ENCODE measurements around the gene MYO3B.
"Not testable (repeated sequence)": the region's sequence is repeated elsewhere in the genome, so short reads cannot be mapped to it uniquely, and the experiment has no call there.

MYO3B gene

GRCh38 chr2:170669909-170670308 lies 492.0 kb downstream of the MYO3B start:
- in situ Hi-C loops (cut with HindIII; ENCODE audit: low sequenced_read_pairs) = no loop called here

- in situ Hi-C loops (cut with HindIII; ENCODE audit: low sequenced_read_pairs) = no loop called here
Observed at GRCh38 chr2:170670651-170671050, 492.7 kb downstream of the MYO3B start.

- in situ Hi-C loops (cut with HindIII; ENCODE audit: low sequenced_read_pairs) = no loop called here
Observed at GRCh38 chr2:170671079-170671478, 493.1 kb downstream of the MYO3B start.

DNA sequence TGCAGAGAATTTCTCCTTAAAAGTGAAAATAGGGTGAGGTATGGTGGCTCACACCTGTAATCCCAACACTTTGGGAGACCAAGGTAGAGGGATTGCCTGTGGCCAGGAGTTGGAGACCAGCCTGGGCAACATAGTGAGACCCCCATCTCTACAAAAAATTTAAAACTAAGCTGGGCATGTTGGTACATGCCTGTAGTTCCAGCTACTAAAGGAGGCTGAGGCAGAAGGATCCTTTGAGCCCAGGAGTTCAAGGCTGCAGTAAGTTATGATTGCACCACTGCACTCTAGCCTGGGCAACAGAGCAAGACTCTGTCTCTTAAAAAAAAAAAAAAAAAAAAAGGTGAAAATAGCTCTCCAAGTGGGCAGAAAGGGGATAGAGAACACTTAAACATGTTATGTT lies 496.3 kb downstream of the MYO3B start:
- in situ Hi-C loops (cut with HindIII; ENCODE audit: low sequenced_read_pairs) = not testable (repeated sequence)

GRCh38 chr2:170675701-170676100 lies 497.8 kb downstream of the MYO3B start:
- in situ Hi-C loops (cut with HindIII; ENCODE audit: low sequenced_read_pairs) = no loop called here

DNA sequence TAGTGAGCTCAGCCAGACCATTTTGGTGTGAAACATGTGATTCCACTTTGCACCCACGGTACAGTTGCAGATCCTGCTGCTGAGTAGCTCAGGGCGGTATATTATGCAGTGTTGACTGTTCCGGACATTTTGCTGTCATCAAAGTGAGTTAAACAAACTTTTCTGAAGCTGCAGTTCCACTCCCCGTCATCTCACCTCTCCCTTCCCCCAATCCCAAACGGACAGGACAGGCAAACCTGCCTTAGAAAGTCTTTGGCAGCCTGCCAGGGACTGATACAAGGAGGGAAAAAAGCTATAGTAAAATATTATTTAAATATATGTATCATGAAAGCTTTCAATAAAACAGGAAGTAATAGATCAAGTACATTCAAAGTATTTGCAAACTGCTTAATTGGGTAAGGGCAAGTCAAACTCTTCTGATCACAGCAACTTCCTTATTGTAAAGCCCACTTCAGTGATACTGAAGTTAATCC lies 501.7 kb downstream of the MYO3B start:
- in situ Hi-C loops (cut with HindIII; ENCODE audit: low sequenced_read_pairs) = no loop called here

- in situ Hi-C loops (cut with HindIII; ENCODE audit: low sequenced_read_pairs) = no loop called here
Observed at GRCh38 chr2:170680172-170680941, 502.4 kb downstream of the MYO3B start.

DNA sequence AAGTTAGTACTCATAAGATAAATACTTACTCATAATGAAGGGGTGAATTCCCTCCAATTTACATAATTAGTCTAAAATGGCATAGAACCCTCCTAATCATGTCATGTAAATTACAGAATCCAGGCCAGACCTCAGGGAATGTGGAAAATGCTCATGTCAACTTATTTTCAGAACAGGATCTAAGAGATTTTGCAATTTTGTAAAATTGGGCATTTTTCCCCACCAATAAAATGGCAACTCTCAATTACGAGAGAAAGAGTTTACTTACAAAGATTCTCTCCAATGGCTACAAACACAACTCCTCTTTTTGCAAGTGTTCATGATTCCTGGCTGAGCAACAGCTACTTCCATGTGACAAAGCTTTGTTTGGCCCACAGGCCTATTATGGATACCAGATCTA lies 503.4 kb downstream of the MYO3B start:
- in situ Hi-C loops (cut with HindIII; ENCODE audit: low sequenced_read_pairs) = no loop called here

GRCh38 chr2:170685591-170685990 lies 507.6 kb downstream of the MYO3B start:
- in situ Hi-C loops (cut with HindIII; ENCODE audit: low sequenced_read_pairs) = no loop called here

- in situ Hi-C loops (cut with HindIII; ENCODE audit: low sequenced_read_pairs) = no loop called here
Observed at GRCh38 chr2:170689481-170689880, 511.5 kb downstream of the MYO3B start.

GRCh38 chr2:170690640-170691039 lies 512.7 kb downstream of the MYO3B start:
- in situ Hi-C loops (cut with HindIII; ENCODE audit: low sequenced_read_pairs) = no loop called here

DNA sequence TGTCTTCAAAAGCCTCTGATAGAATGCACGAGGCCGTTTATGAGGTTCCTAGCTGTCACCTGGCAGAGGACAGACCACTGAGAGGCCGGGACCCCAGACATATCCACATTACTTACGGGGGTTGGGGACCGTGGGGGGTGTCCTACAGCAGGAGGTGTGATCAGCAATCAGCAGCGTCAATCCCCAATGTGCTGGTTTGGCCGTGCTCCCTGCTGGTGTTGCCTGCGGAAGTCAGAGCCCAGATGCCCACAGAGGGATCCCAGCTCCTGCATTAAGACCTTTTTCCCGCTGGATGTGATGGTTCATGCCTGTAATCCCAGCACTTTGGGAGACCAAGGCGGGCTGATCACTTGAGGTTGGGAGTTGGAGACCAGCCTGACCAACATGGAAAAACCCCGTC lies 516.4 kb downstream of the MYO3B start:
- in situ Hi-C loops (cut with HindIII; ENCODE audit: low sequenced_read_pairs) = no loop called here

DNA sequence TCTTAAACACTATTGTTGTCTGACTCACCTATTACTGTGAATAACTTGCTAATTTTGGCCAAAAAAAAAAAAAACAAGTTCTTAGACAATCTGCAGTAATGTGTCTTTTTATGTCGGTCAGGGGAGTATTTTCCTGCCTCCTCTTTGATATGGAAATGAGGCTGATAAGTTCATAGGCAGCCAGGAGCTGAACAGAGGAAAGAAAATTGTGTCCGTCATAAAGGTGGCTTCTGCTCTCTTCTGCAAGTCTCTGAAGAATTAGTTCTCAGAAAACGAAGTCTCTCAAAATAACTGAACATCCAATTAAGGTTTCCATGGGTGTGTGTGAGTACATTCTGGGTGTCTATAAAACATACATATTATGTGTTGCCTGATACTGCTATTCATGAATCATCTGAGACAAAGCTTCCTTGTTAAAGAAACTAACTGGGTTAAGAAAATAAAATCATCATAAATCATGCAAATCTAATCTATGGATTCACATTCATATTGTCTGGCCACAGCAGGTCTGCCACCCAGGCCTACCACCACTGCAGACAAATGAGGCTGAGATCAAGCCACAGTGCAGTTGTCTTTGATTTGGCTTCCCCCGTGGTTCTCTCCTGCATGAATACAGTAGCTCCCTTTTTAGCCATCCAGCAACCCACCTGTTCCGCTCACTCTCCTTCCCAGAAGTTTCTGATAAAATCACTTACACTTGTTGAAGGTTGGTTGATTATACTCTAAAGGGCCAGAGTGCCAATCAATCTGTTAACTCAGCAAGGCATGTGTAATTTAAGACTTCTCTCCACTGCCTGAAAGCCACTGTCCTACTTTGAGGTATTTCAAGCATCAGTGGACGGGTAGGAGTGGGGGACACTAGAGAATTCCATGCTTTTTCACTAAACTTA lies 517.8 kb downstream of the MYO3B start:
- in situ Hi-C loops (cut with HindIII; ENCODE audit: low sequenced_read_pairs) = no loop called here

- in situ Hi-C loops (cut with HindIII; ENCODE audit: low sequenced_read_pairs) = no loop called here
Observed at GRCh38 chr2:170696948-170697347, 519.0 kb downstream of the MYO3B start.

GRCh38 chr2:170701011-170701410 lies 523.1 kb downstream of the MYO3B start:
- in situ Hi-C loops (cut with HindIII; ENCODE audit: low sequenced_read_pairs) = no loop called here

GRCh38 chr2:170703776-170704476 lies 526.0 kb downstream of the MYO3B start:
- in situ Hi-C loops (cut with HindIII; ENCODE audit: low sequenced_read_pairs) = no loop called here
